Measurements from ENCODE around the gene KCNQ1.

DNA sequence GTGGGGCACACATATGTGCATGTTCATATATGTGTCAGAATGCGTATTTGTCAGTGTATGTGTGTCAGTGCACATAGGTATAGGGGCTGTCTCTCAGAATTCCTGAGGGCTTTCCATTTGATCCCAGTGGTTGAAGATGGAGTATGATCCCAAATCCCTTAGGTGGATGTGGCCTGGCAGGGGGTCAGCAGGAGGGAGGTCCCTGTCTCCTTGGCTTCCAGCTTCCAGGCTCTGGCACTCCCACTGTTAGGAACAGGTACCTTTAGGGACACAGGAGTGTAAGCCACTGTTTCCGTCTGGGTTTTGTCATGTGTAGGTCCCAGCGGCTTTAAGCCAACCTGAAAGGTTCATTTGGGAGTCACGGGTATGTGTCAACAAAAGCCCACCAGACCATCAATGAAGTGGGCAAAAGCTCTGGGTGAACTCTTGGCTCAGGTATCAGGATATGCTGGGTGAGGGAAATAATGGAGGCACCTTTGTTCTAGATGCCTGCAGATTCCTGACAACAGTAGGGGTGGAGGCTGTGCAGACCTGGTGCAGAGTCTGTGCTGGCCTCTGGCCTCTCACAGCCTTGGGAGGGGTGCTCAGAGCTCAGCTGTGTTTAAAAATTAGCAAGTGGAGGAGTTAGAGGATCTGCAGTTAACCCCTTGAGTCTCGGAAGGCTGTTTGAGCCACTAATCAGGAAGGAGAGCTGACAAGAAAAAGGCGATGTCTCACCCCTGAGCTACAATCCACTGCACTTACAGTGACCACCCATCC is 246.0 kb downstream of the KCNQ1 start:
- TF ChIP-seq, protein P1, sequence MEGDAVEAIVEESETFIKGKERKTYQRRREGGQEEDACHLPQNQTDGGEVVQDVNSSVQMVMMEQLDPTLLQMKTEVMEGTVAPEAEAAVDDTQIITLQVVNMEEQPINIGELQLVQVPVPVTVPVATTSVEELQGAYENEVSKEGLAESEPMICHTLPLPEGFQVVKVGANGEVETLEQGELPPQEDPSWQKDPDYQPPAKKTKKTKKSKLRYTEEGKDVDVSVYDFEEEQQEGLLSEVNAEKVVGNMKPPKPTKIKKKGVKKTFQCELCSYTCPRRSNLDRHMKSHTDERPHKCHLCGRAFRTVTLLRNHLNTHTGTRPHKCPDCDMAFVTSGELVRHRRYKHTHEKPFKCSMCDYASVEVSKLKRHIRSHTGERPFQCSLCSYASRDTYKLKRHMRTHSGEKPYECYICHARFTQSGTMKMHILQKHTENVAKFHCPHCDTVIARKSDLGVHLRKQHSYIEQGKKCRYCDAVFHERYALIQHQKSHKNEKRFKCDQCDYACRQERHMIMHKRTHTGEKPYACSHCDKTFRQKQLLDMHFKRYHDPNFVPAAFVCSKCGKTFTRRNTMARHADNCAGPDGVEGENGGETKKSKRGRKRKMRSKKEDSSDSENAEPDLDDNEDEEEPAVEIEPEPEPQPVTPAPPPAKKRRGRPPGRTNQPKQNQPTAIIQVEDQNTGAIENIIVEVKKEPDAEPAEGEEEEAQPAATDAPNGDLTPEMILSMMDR (IDR thresholded peaks at IDR 0.05): no peak
- TF ChIP-seq POLR2AphosphoS5 (IDR thresholded peaks at IDR 0.05) (no peak), POLR2A (IDR thresholded peaks at IDR 0.05) (no peak)

Data from sigmoid colon (tissue), 4 donors.